GM13977 (cell line): ENCODE measurements around the gene G6PC3.

Experiments
- DNase-seq: peaks from one replicate; pipeline ENCODE4 v3.0.0; 2012; ENCODE audit warnings: low spot score
- in situ Hi-C: fragments of 300-500 bp; cut with MboI; formaldehyde crosslinking; loops from one replicate; pipeline ENCODE4 v1.12.0; 2022; ENCODE audit warnings: low sequenced_read_pairs, low pct_unique_long_range_greater_than_20kb, mixed read lengths, inconsistent platforms; ENCODE audit not compliant: unreplicated experiment
- TF ChIP-seq, protein P1 (sequence below): IDR thresholded peaks from 2 replicates; pipeline ENCODE4 v1.5.1; 2012; ENCODE audit warnings: mild to moderate bottlenecking, control low read depth; ENCODE audit not compliant: insufficient read depth; ENCODE audit errors: extremely low read depth, missing control alignments

G6PC3 gene

GRCh38 chr17:44083250-44083849, 12.8 kb downstream of the G6PC3 start:
- in situ Hi-C loops = no loop called here
- TF ChIP-seq, protein P1, sequence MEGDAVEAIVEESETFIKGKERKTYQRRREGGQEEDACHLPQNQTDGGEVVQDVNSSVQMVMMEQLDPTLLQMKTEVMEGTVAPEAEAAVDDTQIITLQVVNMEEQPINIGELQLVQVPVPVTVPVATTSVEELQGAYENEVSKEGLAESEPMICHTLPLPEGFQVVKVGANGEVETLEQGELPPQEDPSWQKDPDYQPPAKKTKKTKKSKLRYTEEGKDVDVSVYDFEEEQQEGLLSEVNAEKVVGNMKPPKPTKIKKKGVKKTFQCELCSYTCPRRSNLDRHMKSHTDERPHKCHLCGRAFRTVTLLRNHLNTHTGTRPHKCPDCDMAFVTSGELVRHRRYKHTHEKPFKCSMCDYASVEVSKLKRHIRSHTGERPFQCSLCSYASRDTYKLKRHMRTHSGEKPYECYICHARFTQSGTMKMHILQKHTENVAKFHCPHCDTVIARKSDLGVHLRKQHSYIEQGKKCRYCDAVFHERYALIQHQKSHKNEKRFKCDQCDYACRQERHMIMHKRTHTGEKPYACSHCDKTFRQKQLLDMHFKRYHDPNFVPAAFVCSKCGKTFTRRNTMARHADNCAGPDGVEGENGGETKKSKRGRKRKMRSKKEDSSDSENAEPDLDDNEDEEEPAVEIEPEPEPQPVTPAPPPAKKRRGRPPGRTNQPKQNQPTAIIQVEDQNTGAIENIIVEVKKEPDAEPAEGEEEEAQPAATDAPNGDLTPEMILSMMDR = peak; percentile 32
- DNase-seq = no peak

DNA sequence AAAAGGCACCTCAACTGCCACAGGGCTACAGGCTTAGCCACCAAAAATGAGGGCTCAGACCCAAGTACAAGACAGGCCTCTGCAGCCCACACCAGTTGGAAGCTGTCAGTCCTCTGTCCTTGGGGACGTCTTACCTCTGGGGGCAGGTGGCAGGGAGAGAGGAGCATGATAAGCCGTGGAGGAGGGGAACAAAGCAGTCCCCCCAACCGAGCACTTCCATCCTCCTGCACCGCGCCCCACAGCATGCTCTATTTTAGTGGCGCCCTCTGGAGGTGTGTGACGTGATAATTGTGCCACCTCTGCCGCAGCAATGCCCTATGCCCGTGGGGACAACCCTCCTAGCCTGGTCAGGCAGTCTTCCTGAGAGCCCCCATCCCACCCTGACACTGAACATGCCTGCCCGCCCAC, 13.6 kb downstream of the G6PC3 start:
- in situ Hi-C loops = no loop called here
- TF ChIP-seq, protein P1 = peak; percentile 49
- peak; percentile 59 for DNase-seq

- in situ Hi-C loops = no loop called here
- TF ChIP-seq, protein P1 = no peak
- no peak for DNase-seq
Observed at GRCh38 chr17:44084921-44085320, 14.4 kb downstream of the G6PC3 start.

DNA sequence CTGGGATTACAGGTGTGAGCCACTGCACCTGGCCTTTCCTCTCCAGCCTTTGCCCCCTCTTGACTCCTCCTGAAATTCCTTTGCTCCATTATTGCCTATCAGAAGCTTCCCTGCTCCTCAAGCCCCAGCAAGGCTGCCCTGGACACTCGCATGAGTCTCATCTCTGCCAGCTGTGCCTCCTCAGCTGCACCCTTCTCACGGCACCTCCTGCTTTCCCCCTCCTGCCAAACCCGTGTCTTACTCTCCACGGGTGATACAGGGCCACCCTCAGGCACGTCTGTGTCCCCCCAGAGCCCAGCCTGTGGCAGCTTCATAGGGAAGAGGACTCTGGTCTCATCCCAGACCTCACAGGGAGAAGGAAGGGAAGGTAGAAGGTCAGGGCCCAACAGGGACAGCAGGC, 15.4 kb downstream of the G6PC3 start:
- TF ChIP-seq, protein P1 = no peak
- no peak for DNase-seq
- in situ Hi-C loops = no loop called here

DNA sequence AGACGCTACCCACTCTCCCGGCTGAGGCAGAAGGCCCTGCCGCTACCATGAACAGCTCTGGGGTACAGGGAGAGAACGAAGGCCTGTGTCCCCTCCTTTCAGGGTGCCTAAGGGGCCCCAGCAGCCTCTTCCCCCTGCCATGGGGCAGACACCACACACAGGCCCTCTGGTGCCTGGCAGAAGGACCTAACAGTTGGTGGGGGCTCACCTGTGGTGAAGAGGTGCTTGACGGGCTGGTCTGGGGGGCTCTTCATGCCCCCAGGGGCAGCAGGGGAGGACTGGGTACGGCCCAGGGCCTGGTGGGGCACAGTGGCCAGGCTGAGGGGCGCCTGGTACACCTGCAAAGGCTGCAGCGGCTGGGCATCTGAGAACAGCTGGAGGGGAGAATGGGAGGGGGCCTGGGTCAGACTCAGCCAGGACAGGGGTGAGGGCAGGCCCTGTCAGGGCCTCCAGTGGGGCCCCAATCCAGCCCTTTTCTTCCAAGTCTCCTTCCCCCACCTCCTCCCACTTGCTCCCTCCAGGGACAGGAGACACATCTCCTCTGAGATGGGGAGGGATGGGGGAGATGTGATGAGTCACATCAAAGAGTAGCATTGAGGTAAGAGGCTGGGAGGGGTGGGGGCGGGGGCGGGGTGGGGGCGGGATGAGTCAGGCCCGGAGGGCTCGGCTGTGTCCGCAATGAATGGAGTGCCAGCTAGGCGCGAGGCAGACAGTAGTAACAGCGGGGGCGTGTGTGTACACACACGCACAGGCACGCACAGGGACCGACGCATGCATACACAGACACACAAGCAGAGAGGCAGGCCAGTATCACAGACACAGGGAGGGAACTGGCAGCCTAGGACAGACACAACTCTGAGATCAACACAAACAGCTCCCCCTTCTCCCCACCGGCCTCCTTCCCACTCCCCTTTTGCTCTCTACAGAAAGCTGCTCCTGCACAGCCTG, 16.1 kb downstream of the G6PC3 start:
- TF ChIP-seq, protein P1 = no peak
- in situ Hi-C loops = no loop called here
- no peak for DNase-seq

- in situ Hi-C loops = no loop called here
- TF ChIP-seq, protein P1 = no peak
- DNase-seq = no peak
Observed at GRCh38 chr17:44087319-44087718, 16.8 kb downstream of the G6PC3 start.
